AG20443 (cell line): Measurements from ENCODE around the gene DTWD1.
"Not testable (repeated sequence)": the region's sequence is repeated elsewhere in the genome, so short reads cannot be mapped to it uniquely, and the experiment has no call there.

ENCODE experiments used
- DNase-seq: peaks from one replicate; pipeline ENCODE4 v3.0.0; 2012; ENCODE audit warnings: low spot score, mixed read lengths

Gene DTWD1

DNA sequence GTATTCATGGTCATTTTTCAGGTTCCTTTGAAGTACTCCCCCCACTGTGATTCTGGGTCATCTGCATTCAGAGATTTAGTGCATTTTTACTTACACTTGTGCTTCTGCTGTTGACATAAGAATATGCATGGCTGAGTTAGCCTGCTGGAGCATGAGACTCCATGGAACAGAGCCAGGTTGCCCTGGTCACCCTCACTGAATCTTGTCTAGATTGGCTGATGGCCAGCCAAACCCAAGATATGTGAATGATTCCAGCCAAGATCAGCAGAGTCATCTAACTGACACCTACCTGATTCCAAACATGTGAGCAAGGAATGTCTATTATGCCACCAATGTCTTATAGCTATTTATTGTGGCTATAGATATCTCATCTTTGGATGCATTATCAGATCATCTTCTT, 25.1 kb downstream of the DTWD1 start:
- DNase-seq: peak; percentile 20

GRCh38 chr15:49646891-49647290, 26.0 kb downstream of the DTWD1 start:
- DNase-seq: no peak

DNA sequence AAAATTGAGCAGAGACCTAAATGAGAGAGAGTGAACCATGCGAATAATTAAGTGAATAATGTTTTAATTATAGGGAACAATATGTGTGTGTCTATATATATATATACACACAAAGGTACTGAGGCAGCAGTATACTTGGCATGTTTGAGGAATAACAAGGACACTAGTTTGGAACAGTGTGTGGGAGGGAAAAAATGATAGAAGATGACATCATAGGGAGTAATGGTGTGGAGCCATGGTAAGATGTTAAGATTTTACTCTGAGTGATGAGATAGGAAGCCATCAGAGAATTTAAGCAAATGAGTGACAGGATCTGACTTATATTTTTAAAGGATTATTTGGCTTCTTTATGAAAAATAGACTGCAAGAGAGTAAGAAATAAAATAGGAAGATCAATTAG, 29.1 kb downstream of the DTWD1 start:
- no peak for DNase-seq

DNA sequence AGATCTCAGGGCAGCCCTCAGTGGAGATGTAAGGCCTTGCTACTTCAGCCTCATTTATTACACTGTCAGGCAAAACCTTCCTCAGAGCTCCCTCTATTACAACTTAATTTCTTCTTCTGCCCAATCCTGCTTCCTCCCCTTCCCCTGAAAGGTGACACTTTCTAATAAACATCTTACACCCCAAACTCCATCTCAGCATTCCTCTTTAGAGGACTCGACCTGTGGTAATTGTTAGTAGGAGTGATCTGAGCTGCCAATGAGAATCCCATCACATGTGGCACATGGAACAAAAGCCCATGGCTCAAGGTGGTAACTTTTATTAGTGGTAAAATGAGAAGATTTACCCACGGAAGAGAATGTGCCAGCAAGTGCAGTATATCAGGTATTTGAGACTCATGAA, 29.8 kb downstream of the DTWD1 start:
- no peak for DNase-seq

DNA sequence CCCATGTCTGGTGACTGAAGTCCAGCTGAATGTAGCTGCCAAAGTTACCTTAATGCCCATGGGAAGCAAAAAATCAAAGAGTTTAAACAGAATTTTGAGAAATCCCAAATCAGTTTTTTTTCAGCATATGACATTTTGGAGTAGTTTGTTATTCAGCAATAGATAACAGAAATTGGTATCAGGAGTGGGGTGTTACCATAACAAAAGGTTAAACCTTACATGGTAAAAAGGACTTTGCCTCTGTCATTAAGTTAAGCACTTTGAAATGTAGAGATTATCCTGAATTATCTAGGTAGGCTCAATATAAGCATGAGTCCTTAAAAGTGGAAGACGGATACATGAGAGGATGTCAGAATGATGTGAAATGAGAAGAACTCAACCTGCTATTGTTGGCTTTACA, 32.1 kb downstream of the DTWD1 start:
- DNase-seq: no peak

GRCh38 chr15:49656734-49657133, 35.9 kb downstream of the DTWD1 start:
- DNase-seq: no peak

DNA sequence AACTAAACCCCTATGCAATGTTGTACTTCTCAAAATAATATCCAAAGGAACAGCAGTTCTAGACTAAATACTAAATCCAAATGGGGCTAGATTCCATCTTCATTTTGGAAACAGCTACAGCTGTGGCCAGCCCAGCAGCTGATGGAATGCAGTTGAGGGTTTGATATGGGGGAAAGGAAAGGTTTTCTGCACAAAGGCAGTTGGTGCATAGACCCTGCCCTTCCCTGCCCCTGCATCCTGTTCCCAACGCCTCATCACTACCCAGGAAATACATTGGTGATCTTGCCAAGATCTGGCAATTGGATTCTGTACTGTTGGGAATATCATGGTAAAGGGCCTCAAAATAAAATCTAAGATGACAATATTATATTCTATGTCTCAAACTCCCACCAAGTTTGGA, 43.9 kb downstream of the DTWD1 start:
- DNase-seq: no peak

DNA sequence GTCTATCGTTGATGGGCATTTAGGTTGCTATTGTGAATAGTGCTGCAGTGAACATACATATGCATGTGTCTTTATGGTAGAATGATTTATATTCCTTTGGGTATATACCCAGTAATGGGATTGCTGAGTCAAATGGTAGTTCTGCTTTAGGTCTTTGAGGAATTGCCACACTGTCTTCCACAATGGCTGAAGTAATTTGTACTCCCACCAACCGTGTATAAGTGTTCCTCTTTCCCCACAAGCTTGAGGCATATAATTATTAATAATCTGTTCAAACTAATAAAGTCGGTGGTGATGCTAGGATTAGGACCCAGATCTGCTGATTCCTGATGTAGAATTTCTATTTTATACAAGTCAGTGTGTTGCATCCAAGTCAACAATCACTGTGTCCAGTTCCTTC, 45.6 kb downstream of the DTWD1 start:
- DNase-seq: not testable (repeated sequence)

GRCh38 chr15:49669288-49669687, 48.4 kb downstream of the DTWD1 start:
- DNase-seq: no peak

- no peak for DNase-seq
Observed at GRCh38 chr15:49673861-49674260, 53.0 kb downstream of the DTWD1 start.

GRCh38 chr15:49674370-49674769, 53.5 kb downstream of the DTWD1 start:
- peak; percentile 17 for DNase-seq

DNA sequence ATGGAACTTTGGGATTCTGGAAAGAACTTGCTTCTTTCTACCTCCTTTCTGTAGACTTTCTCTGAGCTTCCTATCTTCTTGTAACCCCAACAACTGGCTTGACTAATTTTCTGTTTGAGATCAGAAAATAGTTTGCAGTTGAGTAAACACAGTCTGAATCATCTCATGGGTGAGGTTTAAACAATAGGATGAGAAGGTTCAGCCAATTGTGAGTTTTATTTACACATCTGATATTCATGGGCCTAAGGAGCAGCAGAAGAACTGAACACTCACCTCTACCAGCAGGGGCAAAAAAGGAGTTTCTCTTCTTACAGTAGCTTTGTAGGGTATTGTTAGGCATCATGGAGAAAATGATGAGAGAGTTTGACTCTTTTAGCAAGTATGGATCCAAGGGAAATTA, 54.2 kb downstream of the DTWD1 start:
- DNase-seq: peak; percentile 70

DNA sequence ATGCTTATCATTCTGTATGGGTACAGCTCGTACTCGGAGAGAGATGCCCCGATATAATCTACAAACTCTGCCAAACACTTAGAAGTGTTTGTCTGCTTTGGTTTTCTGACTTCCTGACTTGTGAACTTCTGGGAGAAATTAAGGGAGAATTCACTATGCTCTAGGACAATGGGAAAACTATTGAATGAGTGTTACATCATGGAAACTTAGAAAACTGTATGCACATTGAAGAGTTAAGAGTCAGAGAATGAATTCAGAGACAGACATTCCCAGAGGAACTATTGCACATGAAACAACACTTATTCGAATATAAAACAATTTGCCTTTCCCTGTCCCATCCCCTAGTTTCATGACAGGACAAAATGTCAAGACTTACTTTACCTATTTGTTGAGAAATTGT, 57.8 kb downstream of the DTWD1 start:
- DNase-seq: no peak

GRCh38 chr15:49686599-49686998, 65.8 kb downstream of the DTWD1 start:
- no peak for DNase-seq

DNA sequence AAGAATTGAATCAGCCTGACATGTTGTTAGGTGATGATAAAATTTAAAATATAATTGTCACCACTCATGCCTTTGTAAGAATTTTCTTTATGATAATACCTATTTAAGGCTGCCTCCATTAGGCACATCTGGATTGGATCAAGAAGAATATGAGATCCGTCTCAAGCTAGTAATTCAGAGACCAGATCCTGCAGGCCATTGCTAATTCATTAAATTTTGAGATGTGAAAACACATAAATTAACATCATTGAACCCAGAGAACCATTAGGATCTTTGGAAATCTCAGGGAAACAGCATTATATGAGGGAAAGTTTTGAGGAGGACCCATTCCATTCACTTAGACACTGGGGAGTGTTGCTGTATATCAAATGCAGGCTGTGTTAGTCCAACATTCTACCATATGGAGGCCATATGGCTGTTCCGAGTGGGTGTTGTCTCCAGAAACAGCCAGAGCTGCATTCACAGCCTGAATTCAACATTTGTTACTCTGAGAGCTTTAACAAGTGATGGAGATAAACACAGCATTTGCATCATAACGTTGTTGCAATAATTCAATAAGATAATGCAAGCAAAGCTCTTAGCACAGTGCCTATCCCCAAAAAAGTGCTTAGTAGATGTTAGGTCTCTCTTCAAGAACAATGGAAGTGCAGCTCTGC, 67.4 kb downstream of the DTWD1 start:
- no peak for DNase-seq

DNA sequence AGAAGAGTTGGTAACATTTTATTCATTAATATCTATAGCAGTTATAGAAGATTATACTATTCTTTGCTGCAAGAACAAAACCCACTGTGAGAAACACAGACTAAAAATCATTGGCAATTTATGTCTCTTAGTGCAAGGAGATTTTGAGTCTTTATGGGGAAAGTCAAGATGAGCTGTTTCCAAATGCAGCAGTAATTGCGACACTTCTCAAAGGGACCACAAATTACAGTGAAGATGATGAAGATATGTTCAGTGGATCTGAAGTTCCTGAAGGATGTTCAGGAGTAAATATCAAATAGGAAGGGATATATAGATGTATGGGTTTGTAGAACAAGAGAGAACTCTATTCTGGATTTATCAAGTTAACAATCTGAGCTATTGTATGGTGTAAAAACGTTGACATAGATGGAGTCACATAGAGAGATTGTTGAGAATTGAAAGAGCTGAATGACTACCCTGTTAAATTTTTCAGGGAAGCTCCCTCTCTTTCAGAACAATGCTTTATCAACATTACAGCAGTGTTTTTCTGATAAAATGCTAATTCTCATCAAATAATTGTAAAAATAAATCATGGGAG, 71.8 kb downstream of the DTWD1 start:
- no peak for DNase-seq

- no peak for DNase-seq
Observed at GRCh38 chr15:49693498-49693897, 72.7 kb downstream of the DTWD1 start.

DNA sequence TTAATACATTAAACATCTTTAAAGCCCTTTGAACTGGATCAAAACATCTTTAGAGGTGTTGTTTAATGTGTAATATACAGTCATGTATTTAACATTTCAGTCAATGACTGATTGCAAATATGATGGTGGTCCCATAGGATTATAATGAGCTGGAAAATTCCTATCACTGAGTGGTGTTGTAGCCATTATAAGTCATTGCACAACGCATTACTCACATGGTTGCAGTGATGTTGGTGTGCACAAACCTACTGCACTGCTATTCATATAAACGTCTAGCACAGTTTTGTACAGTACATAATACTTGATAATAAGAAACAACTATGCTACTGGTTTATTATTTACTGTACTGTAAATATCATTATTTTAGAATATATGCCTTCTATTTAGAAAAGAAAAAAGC, 75.6 kb downstream of the DTWD1 start:
- no peak for DNase-seq

- no peak for DNase-seq
Observed at GRCh38 chr15:49697121-49697520, 76.3 kb downstream of the DTWD1 start.

DNA sequence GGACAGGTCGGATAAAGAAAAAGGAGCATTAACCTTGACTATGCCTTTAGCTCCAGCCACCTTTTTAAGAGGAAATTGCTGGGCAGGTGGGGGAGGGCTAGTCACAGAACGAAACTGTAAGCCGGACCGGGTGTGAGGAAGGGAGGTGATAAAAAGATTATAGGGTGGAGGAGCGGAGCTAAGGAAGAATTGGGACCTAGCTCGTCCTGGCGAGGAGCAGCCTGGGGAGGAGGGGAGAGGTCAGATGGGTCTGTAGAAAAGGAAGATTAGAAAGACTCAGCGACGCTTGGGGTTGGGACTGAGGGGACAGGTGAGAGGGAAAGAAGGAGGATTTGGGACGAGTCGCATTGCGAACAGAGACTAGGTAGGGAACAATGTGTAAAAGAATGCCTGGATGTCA, 82.1 kb downstream of the DTWD1 start:
- not testable (repeated sequence) for DNase-seq
